ENCODE measurements around the gene DELE1.

Gene DELE1, protein sequence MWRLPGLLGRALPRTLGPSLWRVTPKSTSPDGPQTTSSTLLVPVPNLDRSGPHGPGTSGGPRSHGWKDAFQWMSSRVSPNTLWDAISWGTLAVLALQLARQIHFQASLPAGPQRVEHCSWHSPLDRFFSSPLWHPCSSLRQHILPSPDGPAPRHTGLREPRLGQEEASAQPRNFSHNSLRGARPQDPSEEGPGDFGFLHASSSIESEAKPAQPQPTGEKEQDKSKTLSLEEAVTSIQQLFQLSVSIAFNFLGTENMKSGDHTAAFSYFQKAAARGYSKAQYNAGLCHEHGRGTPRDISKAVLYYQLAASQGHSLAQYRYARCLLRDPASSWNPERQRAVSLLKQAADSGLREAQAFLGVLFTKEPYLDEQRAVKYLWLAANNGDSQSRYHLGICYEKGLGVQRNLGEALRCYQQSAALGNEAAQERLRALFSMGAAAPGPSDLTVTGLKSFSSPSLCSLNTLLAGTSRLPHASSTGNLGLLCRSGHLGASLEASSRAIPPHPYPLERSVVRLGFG

DNA sequence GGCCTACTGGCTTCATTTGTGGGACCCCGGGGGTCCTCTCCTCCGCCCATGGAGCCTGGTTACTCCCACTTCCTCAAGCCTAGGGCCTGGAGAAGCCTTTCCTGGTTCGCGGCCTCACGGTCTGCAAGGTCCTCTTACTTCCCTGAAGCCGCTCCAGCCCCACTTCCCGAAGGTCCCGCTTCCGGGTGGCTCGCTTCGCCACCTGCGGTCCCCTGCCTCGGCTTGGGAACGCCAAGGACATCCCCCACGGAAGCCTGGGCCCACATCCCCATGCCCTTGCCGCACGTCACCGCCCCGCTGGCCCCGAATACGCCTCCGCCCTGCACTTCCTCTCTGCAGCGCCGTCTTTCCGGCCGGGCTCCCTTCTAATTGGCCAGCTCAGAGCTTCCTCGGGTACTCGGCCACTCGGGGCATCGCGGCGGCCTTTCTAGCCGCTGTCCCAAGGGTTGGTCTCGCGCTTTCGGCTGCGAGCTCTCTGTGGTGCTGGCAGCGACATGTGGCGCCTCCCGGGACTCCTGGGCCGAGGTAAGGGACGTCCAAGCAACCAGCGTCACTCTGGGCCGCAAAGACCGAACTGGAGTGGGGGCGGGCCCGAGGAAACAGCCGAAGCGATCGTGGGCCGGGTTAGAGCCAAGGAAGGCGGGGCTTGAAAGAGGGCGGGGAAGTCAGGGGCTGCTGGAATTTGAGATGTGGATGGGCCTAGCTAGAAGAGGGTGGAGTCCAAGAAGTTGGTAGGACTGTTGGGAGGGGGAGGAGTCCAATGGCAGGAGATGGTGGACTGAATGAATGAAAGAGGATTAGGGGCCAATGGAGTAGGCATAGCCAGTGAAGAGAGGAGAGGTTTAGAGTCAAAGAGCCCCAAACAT is at the start of gene DELE1:
DELE1 (plus strand) TSS at position 424 of the 866 bp plus-strand sequence; CDS start at position 495, 71 bp downstream.
- DNase-seq (ENCODE audit: extremely low read depth, low read depth), result peak; percentile 80

DNA sequence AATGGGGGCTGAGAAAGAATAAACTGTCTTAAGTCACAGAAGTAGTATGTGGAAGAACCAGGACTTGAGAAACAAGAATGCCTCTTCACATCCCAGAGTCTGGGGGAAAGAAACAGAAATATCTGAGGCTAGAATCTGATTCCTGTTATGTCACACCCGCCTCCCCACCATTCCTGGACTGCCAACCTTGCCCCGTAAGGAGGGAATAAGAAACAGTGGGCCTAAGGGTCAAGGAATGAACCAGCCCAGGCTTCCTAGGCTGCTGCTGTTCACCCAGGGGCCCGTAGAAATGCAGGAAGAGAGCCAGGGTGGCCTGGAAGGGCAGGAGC is 49.8 kb upstream of the DELE1 start:
- DNase-seq (ENCODE audit: extremely low read depth, low read depth), result no peak
- TF ChIP-seq, protein P1, sequence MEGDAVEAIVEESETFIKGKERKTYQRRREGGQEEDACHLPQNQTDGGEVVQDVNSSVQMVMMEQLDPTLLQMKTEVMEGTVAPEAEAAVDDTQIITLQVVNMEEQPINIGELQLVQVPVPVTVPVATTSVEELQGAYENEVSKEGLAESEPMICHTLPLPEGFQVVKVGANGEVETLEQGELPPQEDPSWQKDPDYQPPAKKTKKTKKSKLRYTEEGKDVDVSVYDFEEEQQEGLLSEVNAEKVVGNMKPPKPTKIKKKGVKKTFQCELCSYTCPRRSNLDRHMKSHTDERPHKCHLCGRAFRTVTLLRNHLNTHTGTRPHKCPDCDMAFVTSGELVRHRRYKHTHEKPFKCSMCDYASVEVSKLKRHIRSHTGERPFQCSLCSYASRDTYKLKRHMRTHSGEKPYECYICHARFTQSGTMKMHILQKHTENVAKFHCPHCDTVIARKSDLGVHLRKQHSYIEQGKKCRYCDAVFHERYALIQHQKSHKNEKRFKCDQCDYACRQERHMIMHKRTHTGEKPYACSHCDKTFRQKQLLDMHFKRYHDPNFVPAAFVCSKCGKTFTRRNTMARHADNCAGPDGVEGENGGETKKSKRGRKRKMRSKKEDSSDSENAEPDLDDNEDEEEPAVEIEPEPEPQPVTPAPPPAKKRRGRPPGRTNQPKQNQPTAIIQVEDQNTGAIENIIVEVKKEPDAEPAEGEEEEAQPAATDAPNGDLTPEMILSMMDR (IDR thresholded peaks at IDR 0.05; ENCODE audit: low read depth, low read length), result no peak

More for the DNA sequence above, at the start of gene DELE1:
- TF ChIP-seq, protein P1 (IDR thresholded peaks at IDR 0.05; ENCODE audit: low read depth, low read length), result no peak; the same call in 1 of the 2 replicates

DNA sequence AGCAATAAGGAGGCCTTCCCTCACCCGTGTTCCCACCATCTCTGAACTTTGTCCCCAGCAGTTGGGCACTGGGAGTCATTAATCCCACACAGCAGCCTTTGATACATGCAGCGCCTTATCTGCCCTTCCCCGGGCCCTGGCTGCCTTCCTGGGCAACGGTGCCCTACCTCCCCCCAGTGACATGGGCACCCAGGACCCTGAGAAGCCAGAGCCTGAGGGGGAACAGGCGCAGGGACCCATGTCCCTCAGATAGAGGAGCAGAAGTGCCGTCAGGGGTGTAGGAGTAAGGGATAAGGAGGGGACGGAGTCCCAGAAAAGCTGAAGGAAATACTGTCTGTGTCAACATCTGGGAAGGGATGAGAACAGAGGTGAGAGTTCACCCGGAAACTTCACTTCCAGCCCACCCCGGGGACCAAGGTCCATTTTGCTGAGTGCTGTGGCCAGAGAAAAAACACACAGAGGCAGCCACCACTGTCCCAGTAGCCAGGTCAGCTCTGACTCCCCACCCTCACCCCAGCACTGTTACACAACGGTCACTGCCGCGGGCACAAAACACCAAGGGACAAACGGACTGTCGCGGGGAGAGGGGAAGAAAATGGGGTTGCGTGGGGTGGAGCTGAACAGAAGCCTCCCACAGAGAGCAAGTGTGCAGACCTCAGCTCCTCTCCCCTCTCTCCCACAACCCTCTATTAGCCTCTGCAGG is 49.3 kb upstream of the DELE1 start:
- TF ChIP-seq, protein P1 (IDR thresholded peaks at IDR 0.05; ENCODE audit: low read depth, low read length), result no peak
- no peak for DNase-seq (ENCODE audit: extremely low read depth, low read depth)

DNA sequence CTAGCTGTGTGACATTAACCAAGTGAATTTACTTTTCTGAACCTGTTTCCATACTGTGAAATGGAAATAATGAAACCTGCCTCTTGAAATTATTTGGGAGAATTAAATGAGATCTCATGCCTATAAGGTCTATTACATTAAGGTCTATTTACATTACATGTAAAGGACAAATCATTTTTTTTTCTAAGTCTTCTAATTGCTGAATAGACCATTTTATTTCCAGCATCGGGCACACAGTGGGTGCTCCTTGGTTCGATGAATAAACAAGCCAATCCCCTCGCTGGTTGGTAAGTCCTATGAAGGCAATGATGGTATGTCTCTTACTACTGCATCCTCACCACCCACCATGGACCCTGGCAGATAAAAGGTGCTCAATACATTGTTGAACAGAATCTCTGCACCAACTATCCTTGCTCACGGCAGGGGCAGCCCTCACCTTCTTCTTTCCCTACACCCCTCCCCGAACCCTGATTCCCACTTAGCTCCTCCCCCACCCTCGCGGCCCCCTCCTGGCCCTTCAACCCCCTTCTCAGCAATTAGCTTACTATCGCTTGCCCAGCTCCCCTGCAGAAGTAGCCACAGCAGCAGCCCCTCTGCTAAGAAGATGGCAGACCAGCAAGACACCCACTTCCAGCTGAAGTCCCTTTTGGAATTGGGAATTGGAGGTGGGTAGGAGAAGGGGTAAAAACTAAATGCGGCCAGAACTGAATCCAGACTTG is 48.5 kb upstream of the DELE1 start:
- TF ChIP-seq, protein P1 (IDR thresholded peaks at IDR 0.05; ENCODE audit: low read depth, low read length), result no peak

DNA sequence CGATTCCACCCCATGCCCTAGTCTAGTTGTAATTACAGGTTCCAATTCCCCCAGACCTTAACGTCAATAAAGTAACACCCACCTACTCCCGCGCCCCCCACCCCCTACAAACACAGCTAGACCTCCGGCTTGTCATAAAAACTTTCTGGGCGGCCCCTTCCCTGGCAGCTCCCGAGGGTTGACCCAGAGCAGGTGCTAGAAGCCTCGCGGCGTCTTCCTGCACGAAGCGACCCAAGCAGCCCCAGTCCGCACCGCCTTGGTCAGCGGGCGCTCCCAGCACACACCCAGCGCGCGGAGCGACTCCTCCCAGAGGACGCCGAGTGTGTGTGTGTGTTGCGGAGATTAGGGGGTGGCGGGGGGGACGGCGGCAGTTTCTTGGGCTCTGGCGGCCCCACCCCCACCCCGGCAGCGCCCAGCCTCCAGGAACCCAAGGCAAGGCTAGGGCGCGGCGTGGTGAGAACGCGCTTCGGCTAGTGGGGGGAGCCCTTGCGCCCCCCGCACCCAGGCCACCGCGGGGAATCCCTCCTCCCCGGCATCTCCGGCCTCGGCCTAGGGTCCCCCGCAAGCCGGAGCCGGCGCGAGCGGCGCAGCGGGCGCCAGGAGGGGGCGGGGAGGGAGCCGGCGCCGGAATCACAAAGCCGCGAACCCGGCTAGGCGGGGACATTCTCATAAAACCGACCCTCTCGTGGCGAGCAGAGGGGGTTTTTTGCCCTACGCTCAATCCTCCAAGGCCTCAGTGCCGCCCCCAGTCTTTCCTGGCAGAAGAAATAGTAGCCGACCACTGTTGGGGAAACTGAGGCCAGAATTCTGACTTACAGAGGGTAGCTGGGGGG is 47.7 kb upstream of the DELE1 start:
- DNase-seq (ENCODE audit: extremely low read depth, low read depth), result no peak
- TF ChIP-seq, protein P1 (IDR thresholded peaks at IDR 0.05; ENCODE audit: low read depth, low read length), result no peak

More for the DNA sequence above, 48.5 kb upstream of the DELE1 start:
- DNase-seq (ENCODE audit: extremely low read depth, low read depth), result no peak
